SK-N-SH treated with all-trans-retinoic acid at 6 μM for 48 hours (cell line): ENCODE data around the gene FBXO24.

ENCODE experiments used
- ARNTL ChIP-seq: fragments of 450-650 bp; formaldehyde crosslinking; IDR thresholded peaks from 2 replicates; pipeline ENCODE4 v1.5.0; 2020; ENCODE audit warnings: low read depth, mild to moderate bottlenecking, moderate library complexity, borderline replicate concordance
- ESRRG ChIP-seq: fragments of 250-450 bp; sonication (Bioruptor Pico); IDR thresholded peaks from 2 replicates; pipeline ENCODE4 v1.6.1; 2021; ENCODE audit warnings: mild to moderate bottlenecking
- PPARA ChIP-seq: fragments of 250-450 bp; sonication (Bioruptor Pico); IDR thresholded peaks from 2 replicates; pipeline ENCODE4 v1.5.0; 2020; ENCODE audit warnings: mild to moderate bottlenecking, borderline replicate concordance
- RARB ChIP-seq: fragments of 250-450 bp; sonication (Bioruptor Pico); IDR thresholded peaks from 2 replicates; pipeline ENCODE4 v1.8.0; 2021; ENCODE audit warnings: mild to moderate bottlenecking, moderate library complexity
- ZC3H10 ChIP-seq: fragments of 250-450 bp; sonication (Bioruptor Pico); IDR thresholded peaks from 2 replicates; pipeline ENCODE4 v1.5.1; 2021; ENCODE audit warnings: mild to moderate bottlenecking, moderate library complexity
- ZFP3 ChIP-seq: fragments of 250-450 bp; sonication (Bioruptor Pico); IDR thresholded peaks from 2 replicates; pipeline ENCODE4 v1.5.0; 2020; ENCODE audit warnings: mild to moderate bottlenecking, moderate library complexity
- ZFP30 ChIP-seq: fragments of 450-650 bp; formaldehyde crosslinking; IDR thresholded peaks from 2 replicates; pipeline ENCODE4 v1.5.0; 2022; ENCODE audit warnings: mild to moderate bottlenecking, moderate library complexity
- ZNF70 ChIP-seq: fragments of 450-650 bp; formaldehyde crosslinking; IDR thresholded peaks from 2 replicates; pipeline ENCODE4 v1.5.0; 2020; ENCODE audit warnings: mild to moderate bottlenecking, moderate library complexity
- TF ChIP-seq, protein P1 (sequence below): fragments of 250-450 bp; sonication (Bioruptor Pico); IDR thresholded peaks from 2 replicates; pipeline ENCODE4 v1.5.1; 2021; ENCODE audit warnings: mild to moderate bottlenecking, moderate library complexity
- TF ChIP-seq, protein P2 (sequence below): fragments of 250-450 bp; sonication (Bioruptor Pico); IDR thresholded peaks from 2 replicates; pipeline ENCODE4 v1.8.0; 2020; ENCODE audit warnings: mild to moderate bottlenecking, moderate library complexity, borderline replicate concordance
- TF ChIP-seq, protein P3 (sequence below): fragments of 250-450 bp; sonication (Bioruptor Pico); IDR thresholded peaks from 2 replicates; pipeline ENCODE4 v1.5.1; 2020; ENCODE audit warnings: low read depth, mild to moderate bottlenecking, moderate library complexity

DNA sequence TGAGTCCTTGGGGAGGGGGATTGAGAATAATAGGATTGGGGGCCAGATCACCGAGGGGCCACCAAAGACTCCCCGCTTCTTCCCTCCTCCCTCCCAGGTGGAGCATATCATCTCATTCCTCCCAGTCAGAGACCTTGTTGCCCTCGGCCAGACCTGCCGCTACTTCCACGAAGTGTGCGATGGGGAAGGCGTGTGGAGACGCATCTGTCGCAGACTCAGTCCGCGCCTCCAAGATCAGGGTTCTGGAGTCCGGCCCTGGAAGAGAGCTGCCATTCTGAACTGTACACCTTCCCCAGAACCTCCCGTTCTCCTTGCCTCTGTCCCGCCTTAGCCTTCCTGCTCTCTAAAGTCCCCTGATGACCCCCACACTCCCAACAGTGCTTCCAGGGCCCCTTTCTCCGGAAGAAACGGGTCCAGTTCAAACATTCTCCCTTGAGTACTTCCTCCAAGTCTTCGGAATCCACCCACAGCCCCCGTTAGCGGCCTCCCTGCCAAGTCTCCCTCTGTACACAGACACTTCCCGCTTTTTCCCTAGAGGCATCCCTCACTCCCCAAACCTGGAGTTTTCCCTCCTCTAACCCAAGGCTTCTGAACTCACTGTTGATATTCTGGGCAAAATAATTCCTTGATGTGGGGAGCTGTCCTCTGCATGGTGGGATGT, 4.1 kb downstream of the FBXO24 start:
- TF ChIP-seq ESRRG (CRISPR knock-in tag) (no peak), ZC3H10 (CRISPR knock-in tag) (no peak), ARNTL (CRISPR knock-in tag) (no peak), ZFP3 (CRISPR knock-in tag) (no peak), PPARA (no peak), ZFP30 (CRISPR knock-in tag) (no peak), RARB (CRISPR knock-in tag) (no peak), ZNF70 (CRISPR knock-in tag) (no peak)
- TF ChIP-seq, protein P1, sequence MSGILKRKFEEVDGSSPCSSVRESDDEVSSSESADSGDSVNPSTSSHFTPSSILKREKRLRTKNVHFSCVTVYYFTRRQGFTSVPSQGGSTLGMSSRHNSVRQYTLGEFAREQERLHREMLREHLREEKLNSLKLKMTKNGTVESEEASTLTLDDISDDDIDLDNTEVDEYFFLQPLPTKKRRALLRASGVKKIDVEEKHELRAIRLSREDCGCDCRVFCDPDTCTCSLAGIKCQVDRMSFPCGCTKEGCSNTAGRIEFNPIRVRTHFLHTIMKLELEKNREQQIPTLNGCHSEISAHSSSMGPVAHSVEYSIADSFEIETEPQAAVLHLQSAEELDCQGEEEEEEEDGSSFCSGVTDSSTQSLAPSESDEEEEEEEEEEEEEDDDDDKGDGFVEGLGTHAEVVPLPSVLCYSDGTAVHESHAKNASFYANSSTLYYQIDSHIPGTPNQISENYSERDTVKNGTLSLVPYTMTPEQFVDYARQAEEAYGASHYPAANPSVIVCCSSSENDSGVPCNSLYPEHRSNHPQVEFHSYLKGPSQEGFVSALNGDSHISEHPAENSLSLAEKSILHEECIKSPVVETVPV (CRISPR knock-in tag), result no peak
- TF ChIP-seq, protein P2, sequence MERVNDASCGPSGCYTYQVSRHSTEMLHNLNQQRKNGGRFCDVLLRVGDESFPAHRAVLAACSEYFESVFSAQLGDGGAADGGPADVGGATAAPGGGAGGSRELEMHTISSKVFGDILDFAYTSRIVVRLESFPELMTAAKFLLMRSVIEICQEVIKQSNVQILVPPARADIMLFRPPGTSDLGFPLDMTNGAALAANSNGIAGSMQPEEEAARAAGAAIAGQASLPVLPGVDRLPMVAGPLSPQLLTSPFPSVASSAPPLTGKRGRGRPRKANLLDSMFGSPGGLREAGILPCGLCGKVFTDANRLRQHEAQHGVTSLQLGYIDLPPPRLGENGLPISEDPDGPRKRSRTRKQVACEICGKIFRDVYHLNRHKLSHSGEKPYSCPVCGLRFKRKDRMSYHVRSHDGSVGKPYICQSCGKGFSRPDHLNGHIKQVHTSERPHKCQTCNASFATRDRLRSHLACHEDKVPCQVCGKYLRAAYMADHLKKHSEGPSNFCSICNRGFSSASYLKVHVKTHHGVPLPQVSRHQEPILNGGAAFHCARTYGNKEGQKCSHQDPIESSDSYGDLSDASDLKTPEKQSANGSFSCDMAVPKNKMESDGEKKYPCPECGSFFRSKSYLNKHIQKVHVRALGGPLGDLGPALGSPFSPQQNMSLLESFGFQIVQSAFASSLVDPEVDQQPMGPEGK (CRISPR knock-in tag), result no peak
- TF ChIP-seq, protein P3, sequence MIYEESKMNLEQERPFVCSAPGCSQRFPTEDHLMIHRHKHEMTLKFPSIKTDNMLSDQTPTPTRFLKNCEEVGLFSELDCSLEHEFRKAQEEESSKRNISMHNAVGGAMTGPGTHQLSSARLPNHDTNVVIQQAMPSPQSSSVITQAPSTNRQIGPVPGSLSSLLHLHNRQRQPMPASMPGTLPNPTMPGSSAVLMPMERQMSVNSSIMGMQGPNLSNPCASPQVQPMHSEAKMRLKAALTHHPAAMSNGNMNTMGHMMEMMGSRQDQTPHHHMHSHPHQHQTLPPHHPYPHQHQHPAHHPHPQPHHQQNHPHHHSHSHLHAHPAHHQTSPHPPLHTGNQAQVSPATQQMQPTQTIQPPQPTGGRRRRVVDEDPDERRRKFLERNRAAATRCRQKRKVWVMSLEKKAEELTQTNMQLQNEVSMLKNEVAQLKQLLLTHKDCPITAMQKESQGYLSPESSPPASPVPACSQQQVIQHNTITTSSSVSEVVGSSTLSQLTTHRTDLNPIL (CRISPR knock-in tag), result no peak
